ENCODE measurements around the gene MYO15A.
A peak's percentile ranks its signal among the peaks of the same experiment; 100 is the strongest.

The MYO15A gene

DNA sequence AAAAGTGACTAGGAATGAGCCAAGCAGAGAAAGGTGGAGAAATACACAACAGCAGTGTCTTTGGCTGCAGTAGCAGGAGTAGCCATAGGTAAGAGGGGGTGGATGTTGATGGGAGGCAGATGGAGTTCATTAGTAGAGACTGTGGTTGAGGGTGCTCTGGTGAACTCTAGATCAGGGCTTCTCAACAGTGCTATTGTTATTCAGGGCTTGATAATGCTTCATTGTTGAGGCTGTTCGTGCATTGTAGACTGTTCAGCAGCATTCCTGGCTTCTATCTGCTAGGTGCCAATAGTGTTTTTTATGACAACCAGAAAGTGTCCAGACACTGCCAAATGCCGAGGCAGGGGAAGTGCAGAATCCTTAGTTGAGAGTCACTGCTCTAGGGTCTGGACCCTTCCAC lies 78.7 kb downstream of the MYO15A start:
- H3K4me3 ChIP-seq (ENCODE audit: severe bottlenecking), result peak overlapping the region; percentile 67
- TF ChIP-seq, protein P1, sequence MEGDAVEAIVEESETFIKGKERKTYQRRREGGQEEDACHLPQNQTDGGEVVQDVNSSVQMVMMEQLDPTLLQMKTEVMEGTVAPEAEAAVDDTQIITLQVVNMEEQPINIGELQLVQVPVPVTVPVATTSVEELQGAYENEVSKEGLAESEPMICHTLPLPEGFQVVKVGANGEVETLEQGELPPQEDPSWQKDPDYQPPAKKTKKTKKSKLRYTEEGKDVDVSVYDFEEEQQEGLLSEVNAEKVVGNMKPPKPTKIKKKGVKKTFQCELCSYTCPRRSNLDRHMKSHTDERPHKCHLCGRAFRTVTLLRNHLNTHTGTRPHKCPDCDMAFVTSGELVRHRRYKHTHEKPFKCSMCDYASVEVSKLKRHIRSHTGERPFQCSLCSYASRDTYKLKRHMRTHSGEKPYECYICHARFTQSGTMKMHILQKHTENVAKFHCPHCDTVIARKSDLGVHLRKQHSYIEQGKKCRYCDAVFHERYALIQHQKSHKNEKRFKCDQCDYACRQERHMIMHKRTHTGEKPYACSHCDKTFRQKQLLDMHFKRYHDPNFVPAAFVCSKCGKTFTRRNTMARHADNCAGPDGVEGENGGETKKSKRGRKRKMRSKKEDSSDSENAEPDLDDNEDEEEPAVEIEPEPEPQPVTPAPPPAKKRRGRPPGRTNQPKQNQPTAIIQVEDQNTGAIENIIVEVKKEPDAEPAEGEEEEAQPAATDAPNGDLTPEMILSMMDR (IDR thresholded peaks at IDR 0.05; ENCODE audit: poor library complexity, severe bottlenecking), result no peak
- no peaks in the 10 kb centered on the region for H3K27me3 ChIP-seq (ENCODE audit: insufficient read depth, poor library complexity, severe bottlenecking)
- H3K9me3 ChIP-seq (ENCODE audit: severe bottlenecking), result no peaks in the 10 kb centered on the region
- ATAC-seq (ENCODE audit: low read depth), result no peak
- DNase-seq (ENCODE audit: low spot score), result no peak
- peak overlapping the region; percentile 24 for H3K27ac ChIP-seq (ENCODE audit: poor library complexity, severe bottlenecking)
- H3K4me1 ChIP-seq (ENCODE audit: insufficient read depth, poor library complexity, severe bottlenecking), result peaks cover 12% of the 10 kb centered on the region
- H3K36me3 ChIP-seq (ENCODE audit: low read depth), result peaks cover 57% of the 10 kb centered on the region

DNA sequence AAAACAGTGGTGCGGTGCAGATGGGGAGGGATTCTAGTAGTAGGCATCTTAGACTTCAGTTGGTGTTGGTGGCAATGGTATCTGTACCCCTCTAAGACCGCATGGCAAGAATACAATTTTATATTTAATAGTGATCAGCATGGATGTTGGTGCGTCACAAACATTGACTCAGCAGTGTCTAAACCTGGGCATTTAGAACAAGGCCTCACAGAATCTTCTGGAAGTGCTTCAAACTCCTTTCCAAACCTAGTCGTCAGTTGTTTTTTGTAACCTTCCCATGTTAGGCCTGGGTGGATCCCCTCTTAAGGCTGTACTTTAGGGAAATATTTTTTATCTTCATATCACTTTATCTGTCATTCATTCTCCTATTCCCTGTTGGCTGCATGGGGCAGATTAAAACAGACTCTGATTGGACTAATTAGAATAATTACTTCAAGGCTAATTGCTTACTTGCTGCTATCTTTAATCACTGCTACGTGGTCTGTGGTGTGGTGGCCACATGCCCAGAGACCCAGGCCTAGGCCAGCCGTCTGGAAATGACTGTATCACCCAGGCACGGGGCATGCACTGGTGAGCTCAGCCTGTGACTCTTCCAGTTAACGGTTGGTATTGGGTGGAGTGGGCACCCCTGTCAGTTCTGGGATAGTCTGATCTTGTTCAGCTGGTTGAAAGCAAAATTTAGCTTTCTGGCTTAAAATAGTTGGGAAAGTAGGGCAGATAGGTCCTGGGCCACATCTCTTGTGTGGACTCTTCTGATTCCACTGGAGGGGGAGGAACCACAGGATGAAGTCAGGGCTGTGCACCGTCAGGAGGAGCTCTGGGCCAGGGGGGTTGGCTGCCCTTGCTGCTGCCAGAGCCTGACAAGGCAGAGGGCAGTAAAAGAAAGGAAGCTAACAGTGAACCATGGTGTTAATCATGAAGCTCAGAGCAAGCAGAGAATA lies 79.5 kb downstream of the MYO15A start:
- peaks cover 66% of the 10 kb centered on the region for H3K36me3 ChIP-seq (ENCODE audit: low read depth)
- TF ChIP-seq, protein P1 (IDR thresholded peaks at IDR 0.05; ENCODE audit: poor library complexity, severe bottlenecking), result no peak
- ATAC-seq (ENCODE audit: low read depth) (peak; percentile 17; the same call in 1 of the 3 replicates), DNase-seq (ENCODE audit: low spot score) (no peak)
- peak overlapping the region; percentile 67 for H3K4me3 ChIP-seq (ENCODE audit: severe bottlenecking)
- H3K27ac ChIP-seq (ENCODE audit: poor library complexity, severe bottlenecking), result peak overlapping the region; percentile 24
- H3K9me3 ChIP-seq (ENCODE audit: severe bottlenecking), result no peaks in the 10 kb centered on the region
- peaks cover 12% of the 10 kb centered on the region for H3K4me1 ChIP-seq (ENCODE audit: insufficient read depth, poor library complexity, severe bottlenecking)
- H3K27me3 ChIP-seq (ENCODE audit: insufficient read depth, poor library complexity, severe bottlenecking), result no peaks in the 10 kb centered on the region

DNA sequence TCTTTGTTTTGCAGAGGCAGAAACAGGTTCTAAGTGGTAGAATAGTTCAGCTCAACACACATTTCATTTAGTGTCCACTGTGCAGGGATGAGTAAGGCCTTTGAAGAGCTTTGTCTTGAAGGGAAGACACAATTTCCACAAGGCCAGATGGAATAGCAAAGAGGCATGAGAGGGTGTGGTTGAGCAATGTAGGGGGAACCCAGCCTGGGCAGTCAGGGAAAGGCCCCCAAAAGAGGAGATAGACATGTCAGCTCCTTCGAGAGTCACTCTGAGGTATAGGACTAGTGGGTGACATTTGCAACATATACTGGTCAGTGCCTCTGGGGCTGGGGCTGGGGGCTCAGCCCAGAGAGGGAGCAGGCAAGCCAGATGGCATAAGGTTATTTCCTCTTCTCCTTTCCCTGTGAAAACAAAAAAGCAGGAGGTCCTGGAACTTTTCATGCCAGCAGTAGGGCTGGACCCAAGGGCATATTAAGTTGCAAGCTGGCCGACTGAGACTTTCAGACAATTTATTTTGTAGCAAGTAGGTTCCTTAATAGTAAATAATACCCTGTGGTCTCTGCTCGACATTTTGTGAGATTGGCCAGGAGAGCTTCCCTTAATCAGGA lies 82.2 kb downstream of the MYO15A start:
- no peak for ATAC-seq (ENCODE audit: low read depth)
- Histone ChIP-seq H3K4me1 (ENCODE audit: insufficient read depth, poor library complexity, severe bottlenecking) (peaks cover 12% of the 10 kb centered on the region), H3K4me3 (ENCODE audit: severe bottlenecking) (no peak overlapping the region), H3K36me3 (ENCODE audit: low read depth) (peaks cover 82% of the 10 kb centered on the region), H3K27me3 (ENCODE audit: insufficient read depth, poor library complexity, severe bottlenecking) (no peaks in the 10 kb centered on the region), H3K27ac (ENCODE audit: poor library complexity, severe bottlenecking) (no peak overlapping the region), H3K9me3 (ENCODE audit: severe bottlenecking) (no peaks in the 10 kb centered on the region)
- no peak for DNase-seq (ENCODE audit: low spot score)
- TF ChIP-seq, protein P1 (IDR thresholded peaks at IDR 0.05; ENCODE audit: poor library complexity, severe bottlenecking), result no peak

DNA sequence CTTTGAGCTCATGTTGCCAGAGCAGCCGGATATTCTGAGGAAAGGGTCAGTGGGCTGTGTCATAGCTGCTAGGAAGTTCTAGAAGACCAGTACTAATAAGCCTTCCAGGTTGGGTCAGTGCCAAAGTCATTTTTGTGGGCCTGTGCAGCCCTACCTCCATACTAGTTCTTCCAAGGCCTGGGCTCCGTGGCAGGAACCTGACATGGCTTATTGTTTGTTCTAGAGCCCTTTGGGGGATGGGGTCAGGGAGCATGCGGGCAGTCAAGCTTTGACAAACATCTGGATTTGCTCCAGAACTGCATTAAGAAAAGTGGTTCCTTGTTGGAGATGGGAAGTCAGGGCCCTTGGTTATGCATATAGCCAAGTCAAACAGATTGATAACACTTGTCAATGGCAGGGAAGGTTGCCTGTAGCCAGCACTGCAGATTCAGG lies 82.7 kb downstream of the MYO15A start:
- H3K27me3 ChIP-seq (ENCODE audit: insufficient read depth, poor library complexity, severe bottlenecking), result no peaks in the 10 kb centered on the region
- H3K9me3 ChIP-seq (ENCODE audit: severe bottlenecking), result no peaks in the 10 kb centered on the region
- TF ChIP-seq, protein P1 (IDR thresholded peaks at IDR 0.05; ENCODE audit: poor library complexity, severe bottlenecking), result no peak
- no peak overlapping the region for H3K4me3 ChIP-seq (ENCODE audit: severe bottlenecking)
- no peak for DNase-seq (ENCODE audit: low spot score)
- no peak for ATAC-seq (ENCODE audit: low read depth)
- H3K27ac ChIP-seq (ENCODE audit: poor library complexity, severe bottlenecking), result no peak overlapping the region
- peaks cover 12% of the 10 kb centered on the region for H3K4me1 ChIP-seq (ENCODE audit: insufficient read depth, poor library complexity, severe bottlenecking)
- H3K36me3 ChIP-seq (ENCODE audit: low read depth), result peaks cover 82% of the 10 kb centered on the region
